A549 (cell line): ENCODE measurements around the gene HSFX1. TPM values are rescaled to one million over a fixed set of nuclear protein-coding genes. Genes with fewer than 3 reads are reported as not detected.

Source experiments
- ATAC-seq, 2 experiments: fragments of 200-7000 bp in 1 of 2; fragments of >200 bp in 1 of 2; cut with Nextera tagmentation in 1 of 2; cut with Tn5 transposase in 1 of 2; 3 replicates each; pipeline versions ENCODE4 v1.8.0 to v1.9.1; 2018 to 2020; ENCODE audit warnings: mild to moderate bottlenecking in 1 of 2, moderate library complexity in 1 of 2
- CTCF ChIA-PET: fragments of 300-600 bp; sonication (Branson Sonifier 250); formaldehyde crosslinking; extraction: SDS; loops from one replicate; lab custom pipeline; 2021; ENCODE audit warnings: antibody characterized with exemption, inconsistent platforms; lab: Yijun Ruan, JAX
- POLR2A ChIA-PET: fragments of 350-600 bp; formaldehyde crosslinking; extraction: SDS; loops from one replicate; lab custom pipeline; 2021; ENCODE audit warnings: antibody characterized with exemption, inconsistent platforms; lab: Yijun Ruan, JAX
- DNase-seq, 2 experiments: peaks; one replicate each; pipeline versions ENCODE4 v3.0.0 to v3.0.0-alpha.2; 2011 to 2016; ENCODE audit warnings: low read depth in 1 of 2, low spot score in 1 of 2
- FAIRE-seq: peaks from 2 replicates; lab custom pipeline; 2011; peaks lifted over from hg19 to GRCh38; lab: Jason Lieb, UNC
- H3K27ac ChIP-seq, 2 experiments: fragments of >200 bp; sonication (Bioruptor Twin); formaldehyde crosslinking; 3 replicates each; pipeline ENCODE4 v1.5.1; 2016 to 2017
- H3K4me1 ChIP-seq: fragments of >200 bp; sonication (Bioruptor Twin); formaldehyde crosslinking; 3 replicates; pipeline ENCODE4 v1.6.1; 2016
- H3K4me2 ChIP-seq: fragments of >200 bp; sonication (Bioruptor Twin); formaldehyde crosslinking; 3 replicates; pipeline ENCODE4 v1.6.1; 2016
- H3K4me3 ChIP-seq: fragments of >200 bp; sonication (Bioruptor Twin); formaldehyde crosslinking; 3 replicates; pipeline ENCODE4 v1.5.1; 2016
- H3K9me3 ChIP-seq: fragments of >200 bp; sonication (Bioruptor Twin); formaldehyde crosslinking; 3 replicates; pipeline ENCODE4 v1.6.1; 2016
- BHLHE40 ChIP-seq: IDR thresholded peaks from 2 replicates; pipeline ENCODE4 v1.6.1; 2012; ENCODE audit warnings: low read depth, low read length, inconsistent platforms
- CTCF ChIP-seq: fragments of >200 bp; sonication (Bioruptor Twin); formaldehyde crosslinking; IDR thresholded peaks from 3 replicates; pipeline ENCODE4 v1.5.1; 2016
- EHF ChIP-seq: fragments of 250-450 bp; sonication (Bioruptor Pico); IDR thresholded peaks from 2 replicates; pipeline ENCODE4 v1.5.0; 2020; ENCODE audit warnings: mild to moderate bottlenecking
- EHMT2 ChIP-seq: fragments of 200-600 bp; sonication (generic); IDR thresholded peaks from 2 replicates; pipeline ENCODE4 v1.6.1; 2016; ENCODE audit warnings: antibody characterized with exemption, low read depth, mild to moderate bottlenecking, moderate library complexity
- GATA3 ChIP-seq: IDR thresholded peaks from 2 replicates; pipeline ENCODE4 v1.6.1; 2012; ENCODE audit warnings: borderline replicate concordance
- HDAC2 ChIP-seq: fragments of 200-600 bp; sonication (generic); IDR thresholded peaks from 2 replicates; pipeline ENCODE4 v1.6.1; 2016
- HES2 ChIP-seq: fragments of >200 bp; sonication (Bioruptor Twin); formaldehyde crosslinking; IDR thresholded peaks from 2 replicates; pipeline ENCODE4 v1.6.1; 2016
- HOXA7 ChIP-seq: fragments of 250-450 bp; sonication (Bioruptor Pico); IDR thresholded peaks from 2 replicates; pipeline ENCODE4 v1.5.0; 2020; ENCODE audit warnings: mild to moderate bottlenecking, moderate library complexity
- KDM5A ChIP-seq: fragments of 200-600 bp; sonication (generic); IDR thresholded peaks from 2 replicates; pipeline ENCODE4 v1.6.1; 2016; ENCODE audit warnings: antibody characterized with exemption, mild to moderate bottlenecking
- MAX ChIP-seq: IDR thresholded peaks from 2 replicates; pipeline ENCODE4 v1.6.1; 2012
- PBX3 ChIP-seq: IDR thresholded peaks from 2 replicates; pipeline ENCODE4 v1.6.1; 2012
- PHF8 ChIP-seq: fragments of 200-600 bp; sonication (generic); IDR thresholded peaks from 2 replicates; pipeline ENCODE4 v1.6.1; 2016; ENCODE audit warnings: low read depth, mild to moderate bottlenecking, antibody characterized with exemption, moderate library complexity, borderline replicate concordance
- RCOR1 ChIP-seq: fragments of 150-350 bp; IDR thresholded peaks from 2 replicates; pipeline ENCODE4 v1.6.1; 2014; ENCODE audit warnings: antibody characterized with exemption, low read length, low read depth
- SREBF2 ChIP-seq: fragments of 450-650 bp; IDR thresholded peaks from 2 replicates; pipeline ENCODE4 v1.6.1; 2014; ENCODE audit warnings: mild to moderate bottlenecking, moderate library complexity
- TP53 ChIP-seq: fragments of 250-450 bp; sonication (Bioruptor Pico); IDR thresholded peaks from 2 replicates; pipeline ENCODE4 v1.5.0; 2021; ENCODE audit warnings: mild to moderate bottlenecking, moderate library complexity
- ZSCAN20 ChIP-seq: fragments of 250-450 bp; sonication (Bioruptor Pico); IDR thresholded peaks from 2 replicates; pipeline ENCODE4 v1.8.0; 2022; ENCODE audit warnings: mild to moderate bottlenecking, moderate library complexity
- WGBS: methylation state at CpG from one replicate; pipeline ENCODE4 v1.1.6; 2017; ENCODE audit errors: missing lambda C conversion rate; 5-methylcytosine and 5-hydroxymethylcytosine counted together
- polyA plus RNA-seq, 4 experiments: library from polyadenylated mRNA; depleted of rRNA in 3 of 4; stranded (reverse); fragments of >200 nt; fragmentation: RNase III in 1 of 4; extraction: RNeasy Plus Mini Kit Qiagen cat#74134 plus additional on column Dnase treatment in 1 of 4; gene quantifications; 2 replicates in 3 of 4; 3 replicates in 1 of 4; pipeline ENCODE4 v1.2.3, GENCODE V29; 2011 to 2017
- small RNA-seq, 6 experiments: library from RNA; depleted of rRNA; stranded (forward); fragments of <200 nt; gene quantifications; one replicate each; pipeline ENCODE3, GENCODE V24; 2012

The HSFX1 gene
- polyA plus RNA-seq, 2 of the 4 experiments (the other 2 are of a cell fraction), result 0.18 to 0.44 TPM

- ChIA-PET POLR2A (no interaction called here), CTCF (interaction anchor here (0.7 kb wide), 1 partner anchor 49 kb away, joined by 3 read pairs; no protein-coding TSS in a partner anchor)
- Histone ChIP-seq H3K27ac (no peak overlapping the region), H3K4me1 (no peaks in the 10 kb centered on the region), H3K4me3 (no peak overlapping the region), H3K4me2 (no peak overlapping the region), H3K9me3 (no peaks in the 10 kb centered on the region)
- DNase-seq, result no peak
- no peak for FAIRE-seq
- TF ChIP-seq EHMT2 (no peak), HOXA7 (CRISPR knock-in tag) (no peak), TP53 (CRISPR knock-in tag) (no peak), ZSCAN20 (no peak), SREBF2 (no peak), PBX3 (no peak), MAX (no peak), GATA3 (no peak), RCOR1 (no peak), PHF8 (no peak), EHF (no peak), KDM5A (no peak), HES2 (no peak), HDAC2 (no peak), BHLHE40 (no peak)
- 7% methylated on average over 2 of the region's 2 CpGs for WGBS
- no peak for ATAC-seq
These were observed 45.5 kb downstream of the HSFX1 start for GRCh38 chrX:149819371-149819770.

- WGBS, result 0% methylated on average over 2 of the region's 3 CpGs
- CTCF ChIA-PET, result no interaction called here
- FAIRE-seq (no peak), DNase-seq (peak in 1 of 2 experiments; percentile 21), ATAC-seq (peak in 1 of 2 experiments; percentile 68; a peak in 3 of 6 replicates)
- H3K27ac ChIP-seq, result no peak overlapping the region
- no peak overlapping the region for H3K4me2 ChIP-seq
- no peak for TF ChIP-seq HES2
- 0 out of 3 replicates have a peak, but pooled peaks have one; percentile 15 for TF ChIP-seq CTCF
- H3K4me1 ChIP-seq, result no peaks in the 10 kb centered on the region
- POLR2A ChIA-PET, result no interaction called here
- H3K4me3 ChIP-seq, result no peak overlapping the region
- no peaks in the 10 kb centered on the region for H3K9me3 ChIP-seq
These were observed 51.6 kb downstream of the HSFX1 start for GRCh38 chrX:149825424-149825823.

Small RNA genes lying within 50 kb of the gene (small RNA-seq; reads per million reads assigned to genes)
- gene AC244098.1, result 0 reads per million in 6 experiments
- 0 reads per million in 6 experiments for gene AC244098.2
- 0 reads per million in 6 experiments for gene AC244098.3

Other genes starting within 250 kb of the HSFX1 start
- gene EOLA1, start 233.1 kb upstream of the HSFX1 start, polyA plus RNA-seq (2011; rRNA removed), result 23.3 and 26.0 TPM in 2 replicates
- gene EOLA1, start 233.1 kb upstream of the HSFX1 start, polyA plus RNA-seq (2017; fragmentation: RNase III; extraction: RNeasy Plus Mini Kit Qiagen cat#74134 plus additional on column Dnase treatment), result 14.5 to 16.9 TPM (median 16.4 TPM) in 3 replicates
- not detected in 2 replicates for gene HSFX3, start 224.1 kb upstream of the HSFX1 start, polyA plus RNA-seq (2011; rRNA removed)
- gene HSFX3, start 224.1 kb upstream of the HSFX1 start, polyA plus RNA-seq (2017; fragmentation: RNase III; extraction: RNeasy Plus Mini Kit Qiagen cat#74134 plus additional on column Dnase treatment), result not detected in 3 replicates
- gene MAGEA9B, start 186.6 kb upstream of the HSFX1 start, polyA plus RNA-seq (2011; rRNA removed), result 0.08 TPM in 1 of 2 replicates, not detected in the other
- gene MAGEA9B, start 186.6 kb upstream of the HSFX1 start, polyA plus RNA-seq (2017; fragmentation: RNase III; extraction: RNeasy Plus Mini Kit Qiagen cat#74134 plus additional on column Dnase treatment), result not detected in 3 replicates
- not detected in 2 replicates for gene HSFX2, start 178.8 kb upstream of the HSFX1 start, polyA plus RNA-seq (2011; rRNA removed)
- 0.08 to 0.18 TPM (median 0.10 TPM) in 3 replicates for gene HSFX2, start 178.8 kb upstream of the HSFX1 start, polyA plus RNA-seq (2017; fragmentation: RNase III; extraction: RNeasy Plus Mini Kit Qiagen cat#74134 plus additional on column Dnase treatment)
- 24.3 and 25.1 TPM in 2 replicates for gene TMEM185A, start 142.3 kb upstream of the HSFX1 start, polyA plus RNA-seq (2011; rRNA removed)
- 17.6 to 21.5 TPM (median 21.1 TPM) in 3 replicates for gene TMEM185A, start 142.3 kb upstream of the HSFX1 start, polyA plus RNA-seq (2017; fragmentation: RNase III; extraction: RNeasy Plus Mini Kit Qiagen cat#74134 plus additional on column Dnase treatment)
- not detected in 2 replicates for gene MAGEA11, start 62.0 kb upstream of the HSFX1 start, polyA plus RNA-seq (2011; rRNA removed)
- gene MAGEA11, start 62.0 kb upstream of the HSFX1 start, polyA plus RNA-seq (2017; fragmentation: RNase III; extraction: RNeasy Plus Mini Kit Qiagen cat#74134 plus additional on column Dnase treatment), result not detected in 3 replicates
- not detected in 2 replicates for gene MAGEA9, start 7.9 kb downstream of the HSFX1 start, polyA plus RNA-seq (2011; rRNA removed)
- gene MAGEA9, start 7.9 kb downstream of the HSFX1 start, polyA plus RNA-seq (2017; fragmentation: RNase III; extraction: RNeasy Plus Mini Kit Qiagen cat#74134 plus additional on column Dnase treatment), result not detected in 3 replicates
- not detected in 2 replicates for gene MAGEA8, start 107.1 kb downstream of the HSFX1 start, polyA plus RNA-seq (2011; rRNA removed)
- gene MAGEA8, start 107.1 kb downstream of the HSFX1 start, polyA plus RNA-seq (2017; fragmentation: RNase III; extraction: RNeasy Plus Mini Kit Qiagen cat#74134 plus additional on column Dnase treatment), result not detected in 3 replicates
- not detected in 2 replicates for gene HSFX4, start 155.5 kb downstream of the HSFX1 start, polyA plus RNA-seq (2011; rRNA removed)
- not detected in 3 replicates for gene HSFX4, start 155.5 kb downstream of the HSFX1 start, polyA plus RNA-seq (2017; fragmentation: RNase III; extraction: RNeasy Plus Mini Kit Qiagen cat#74134 plus additional on column Dnase treatment)
- gene EOLA2, start 164.4 kb downstream of the HSFX1 start, polyA plus RNA-seq (2011; rRNA removed), result 60.9 and 61.7 TPM in 2 replicates
- gene EOLA2, start 164.4 kb downstream of the HSFX1 start, polyA plus RNA-seq (2017; fragmentation: RNase III; extraction: RNeasy Plus Mini Kit Qiagen cat#74134 plus additional on column Dnase treatment), result 34.0 to 37.7 TPM (median 34.5 TPM) in 3 replicates